Measurements from ENCODE around the gene RFX1. TPM values are rescaled to one million over a fixed set of nuclear protein-coding genes. Genes with fewer than 3 reads are reported as not detected.

RFX1 gene
- total and polyA plus RNA-seq, 2 donors from 2014 or later = 5.2 to 17.9 TPM

DNA sequence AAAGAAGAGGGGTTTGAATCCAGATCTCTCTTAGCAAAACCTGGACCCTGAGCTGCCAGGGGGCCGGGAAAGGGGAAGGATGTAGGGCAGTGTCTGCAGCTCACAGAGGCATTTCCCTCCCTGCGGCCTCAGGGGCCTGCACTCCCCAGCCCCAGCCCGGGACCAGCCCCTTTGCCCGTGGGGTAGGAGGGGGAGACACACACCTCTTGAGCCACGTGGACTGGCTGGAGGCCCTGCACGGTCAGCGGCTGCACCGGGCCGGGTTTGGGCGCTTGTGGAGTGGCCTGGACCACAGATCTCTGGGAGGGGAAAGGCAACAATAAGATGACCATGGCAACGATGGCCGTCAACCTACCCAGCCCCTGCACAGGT, 26.9 kb downstream of the RFX1 start:
- peak in 3 of 5 donors; percentile 51 to 63 (median 52) for DNase-seq
- intact Hi-C loops (cut with DNase I) = no loop called here

DNA sequence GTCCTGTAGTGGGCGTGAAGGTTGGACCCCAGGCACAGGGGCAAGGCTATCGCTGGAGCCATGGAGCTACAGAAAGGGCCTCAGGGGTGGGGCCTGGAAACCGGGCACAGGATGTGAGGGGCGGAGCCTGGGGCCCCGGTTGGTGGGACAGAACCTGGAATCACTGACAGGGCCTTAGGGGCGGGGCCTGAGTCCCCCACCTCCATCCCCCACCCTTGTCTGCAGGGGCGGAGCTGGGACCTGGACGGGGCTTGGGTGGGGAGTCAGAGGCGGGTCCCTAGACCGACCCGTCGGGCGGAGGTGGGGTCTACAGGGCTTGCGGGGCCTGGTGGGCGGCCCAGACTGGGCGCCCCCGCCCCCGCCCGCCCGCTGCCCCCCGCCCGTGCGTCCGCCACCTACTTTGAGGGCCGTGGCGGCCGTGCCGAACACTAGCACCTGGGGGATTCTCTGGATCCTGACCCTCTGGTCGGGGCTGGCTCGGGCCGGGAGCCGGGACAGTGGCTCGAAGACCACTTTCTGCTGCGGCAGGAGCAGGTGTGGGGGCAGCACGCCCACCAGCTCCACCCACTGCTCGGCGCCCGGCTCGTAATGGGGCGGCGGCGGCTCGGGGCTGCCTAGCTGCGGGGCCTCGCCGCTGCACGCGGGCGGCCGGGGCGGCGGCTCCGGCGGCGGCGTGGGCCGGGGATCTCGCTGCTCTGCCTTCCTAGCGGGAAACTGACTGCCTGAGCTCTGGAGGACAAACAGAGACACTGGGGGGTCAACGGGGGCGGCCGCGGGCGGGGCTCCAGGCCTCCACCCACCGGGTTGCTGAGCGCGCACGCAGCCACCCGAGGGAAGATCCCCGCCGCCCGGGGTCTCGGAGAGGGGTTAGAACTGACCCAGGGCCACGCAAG, 27.5 kb downstream of the RFX1 start:
- Histone ChIP-seq H3K9me3 (ENCODE audit: control insufficient read depth in 2 of 3, insufficient read depth in 1 of 3, low read length in 3 of 3) (no peaks in the 10 kb centered on the region), H3K4me1 (ENCODE audit: control insufficient read depth in 2 of 3, insufficient read depth in 2 of 3, low read depth in 1 of 3, low read length in 3 of 3) (peaks cover 0 to 4% (median 0%) of the 10 kb centered on the region in 3 donors), H3K9ac (ENCODE audit: low read length in 3 of 3) (peak overlapping the region in 1 of 3 donors; percentile 26), H3K27me3 (ENCODE audit: control insufficient read depth, insufficient read depth, low read length) (no peaks in the 10 kb centered on the region), H3K36me3 (ENCODE audit: control insufficient read depth in 2 of 3, insufficient read depth in 3 of 3, low read length in 3 of 3) (peaks cover 0 to 12% (median 8%) of the 10 kb centered on the region in 3 donors), H3K4me3 (ENCODE audit: low read length in 3 of 3) (no peak overlapping the region), H3K27ac (ENCODE audit: low read depth in 2 of 2, low read length in 2 of 2) (no peak overlapping the region)
- intact Hi-C loops (cut with DNase I) = no loop called here
- DNase-seq (peak; percentile 92 to 96 (median 93)), FAIRE-seq (no peak)
- TF ChIP-seq, protein P1, sequence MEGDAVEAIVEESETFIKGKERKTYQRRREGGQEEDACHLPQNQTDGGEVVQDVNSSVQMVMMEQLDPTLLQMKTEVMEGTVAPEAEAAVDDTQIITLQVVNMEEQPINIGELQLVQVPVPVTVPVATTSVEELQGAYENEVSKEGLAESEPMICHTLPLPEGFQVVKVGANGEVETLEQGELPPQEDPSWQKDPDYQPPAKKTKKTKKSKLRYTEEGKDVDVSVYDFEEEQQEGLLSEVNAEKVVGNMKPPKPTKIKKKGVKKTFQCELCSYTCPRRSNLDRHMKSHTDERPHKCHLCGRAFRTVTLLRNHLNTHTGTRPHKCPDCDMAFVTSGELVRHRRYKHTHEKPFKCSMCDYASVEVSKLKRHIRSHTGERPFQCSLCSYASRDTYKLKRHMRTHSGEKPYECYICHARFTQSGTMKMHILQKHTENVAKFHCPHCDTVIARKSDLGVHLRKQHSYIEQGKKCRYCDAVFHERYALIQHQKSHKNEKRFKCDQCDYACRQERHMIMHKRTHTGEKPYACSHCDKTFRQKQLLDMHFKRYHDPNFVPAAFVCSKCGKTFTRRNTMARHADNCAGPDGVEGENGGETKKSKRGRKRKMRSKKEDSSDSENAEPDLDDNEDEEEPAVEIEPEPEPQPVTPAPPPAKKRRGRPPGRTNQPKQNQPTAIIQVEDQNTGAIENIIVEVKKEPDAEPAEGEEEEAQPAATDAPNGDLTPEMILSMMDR (IDR thresholded peaks at IDR 0.05; ENCODE audit: borderline replicate concordance, extremely low read depth, insufficient read depth) = no peak

More for the DNA sequence above, 26.9 kb downstream of the RFX1 start:
- FAIRE-seq = no peak
- H3K27ac ChIP-seq (ENCODE audit: low read depth in 2 of 2, low read length in 2 of 2) = no peak overlapping the region
- H3K4me3 ChIP-seq (ENCODE audit: low read length in 3 of 3) = no peak overlapping the region
- H3K9ac ChIP-seq (ENCODE audit: low read length in 3 of 3) = peak overlapping the region in 1 of 3 donors; percentile 26
- peaks cover 0 to 12% (median 8%) of the 10 kb centered on the region in 3 donors for H3K36me3 ChIP-seq (ENCODE audit: control insufficient read depth in 2 of 3, insufficient read depth in 3 of 3, low read length in 3 of 3)
- peaks cover 0 to 4% (median 0%) of the 10 kb centered on the region in 3 donors for H3K4me1 ChIP-seq (ENCODE audit: control insufficient read depth in 2 of 3, insufficient read depth in 2 of 3, low read depth in 1 of 3, low read length in 3 of 3)
- TF ChIP-seq, protein P1 (IDR thresholded peaks at IDR 0.05; ENCODE audit: borderline replicate concordance, extremely low read depth, insufficient read depth) = no peak
- no peaks in the 10 kb centered on the region for H3K27me3 ChIP-seq (ENCODE audit: control insufficient read depth, insufficient read depth, low read length)
- H3K9me3 ChIP-seq (ENCODE audit: control insufficient read depth in 2 of 3, insufficient read depth in 1 of 3, low read length in 3 of 3) = no peaks in the 10 kb centered on the region

DNA sequence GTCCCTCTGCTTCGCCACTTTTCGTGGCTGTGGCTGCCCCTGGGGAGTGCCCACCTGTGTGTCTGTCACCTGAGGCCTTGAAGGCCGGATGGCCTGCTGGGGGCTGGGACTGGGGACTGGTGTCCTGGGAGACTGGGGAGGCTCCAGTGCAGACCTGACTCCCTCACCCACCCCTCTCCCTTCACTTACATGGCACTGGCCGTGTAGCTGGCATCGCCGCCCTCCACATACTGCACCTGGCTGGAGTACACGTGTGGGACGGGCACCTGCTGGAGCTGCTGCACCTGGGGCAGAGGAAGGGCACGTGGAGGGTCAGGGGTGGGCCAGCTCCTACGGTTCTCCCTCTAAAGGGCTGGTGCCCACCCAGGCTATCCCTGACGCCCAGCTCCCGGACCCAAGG, 28.3 kb downstream of the RFX1 start:
- no peak overlapping the region for H3K9ac ChIP-seq (ENCODE audit: low read length in 3 of 3)
- no peaks in the 10 kb centered on the region for H3K27me3 ChIP-seq (ENCODE audit: control insufficient read depth, insufficient read depth, low read length)
- peaks cover 0 to 4% (median 0%) of the 10 kb centered on the region in 3 donors for H3K4me1 ChIP-seq (ENCODE audit: control insufficient read depth in 2 of 3, insufficient read depth in 2 of 3, low read depth in 1 of 3, low read length in 3 of 3)
- FAIRE-seq (no peak), DNase-seq (no peak)
- no peak overlapping the region for H3K27ac ChIP-seq (ENCODE audit: low read depth in 2 of 2, low read length in 2 of 2)
- H3K36me3 ChIP-seq (ENCODE audit: control insufficient read depth in 2 of 3, insufficient read depth in 3 of 3, low read length in 3 of 3) = peaks cover 0 to 12% (median 5%) of the 10 kb centered on the region in 3 donors
- H3K4me3 ChIP-seq (ENCODE audit: low read length in 3 of 3) = no peak overlapping the region
- TF ChIP-seq, protein P1 (IDR thresholded peaks at IDR 0.05; ENCODE audit: borderline replicate concordance, extremely low read depth, insufficient read depth) = no peak
- intact Hi-C loops (cut with DNase I) = no loop called here
- H3K9me3 ChIP-seq (ENCODE audit: control insufficient read depth in 2 of 3, insufficient read depth in 1 of 3, low read length in 3 of 3) = no peaks in the 10 kb centered on the region
